ENCODE results near the gene GFOD2. TPM values are rescaled to one million over a fixed set of nuclear protein-coding genes. Genes with fewer than 3 reads are reported as not detected.

The GFOD2 gene
- total and polyA plus RNA-seq, 3 donors from 2014 or later = 18.0 to 23.0 (median 20.4) TPM

DNA sequence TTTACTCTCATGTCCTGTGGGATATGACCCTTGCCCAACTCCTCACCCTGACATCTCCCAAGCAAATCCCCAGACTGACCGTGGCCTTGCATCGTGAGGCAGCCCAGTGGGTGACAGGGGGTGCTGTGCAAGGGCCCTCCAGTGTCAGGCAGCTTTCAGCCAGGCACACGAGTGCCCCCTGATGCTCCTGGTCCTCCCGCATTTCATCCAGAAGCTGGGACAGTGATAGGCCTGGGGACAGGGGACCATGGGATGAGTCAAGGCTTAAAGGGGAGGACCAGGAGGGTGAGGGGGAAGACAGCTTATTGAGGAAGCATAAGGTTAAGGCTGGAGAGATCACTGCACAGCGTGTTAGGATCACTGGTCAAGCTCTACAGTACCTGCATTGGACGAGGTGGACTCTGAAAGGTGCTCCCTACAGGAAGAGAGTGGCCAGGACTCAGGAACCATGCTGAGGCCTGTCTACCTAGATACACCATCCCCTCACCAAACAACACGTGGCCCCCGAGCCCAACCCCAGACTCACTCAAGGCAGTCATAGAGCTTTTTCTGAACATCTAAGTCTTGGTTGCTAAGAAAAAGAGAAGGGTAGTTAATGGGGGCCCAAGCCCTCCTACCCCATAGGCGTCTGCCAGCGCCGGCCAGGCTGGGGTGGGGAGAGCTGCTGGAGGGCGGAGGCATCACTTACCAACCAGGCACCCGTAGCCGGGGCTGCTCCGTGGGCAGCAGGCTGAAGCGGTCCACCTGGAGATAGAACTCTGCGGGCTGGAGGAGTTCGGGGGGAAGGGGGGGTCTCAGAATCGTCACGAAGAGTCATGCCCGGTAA lies 60.1 kb downstream of the GFOD2 start:
- intact Hi-C loops (cut with DNase I; ENCODE audit: low total_unique reads) = loop anchor here (5.0 kb wide), 1 partner anchor 87 kb away; no protein-coding TSS in a partner anchor
- WGBS, 2 donors = 34% methylated on average over 18 to 19 of the region's 21 CpGs
- DNase-seq = no peak
- Histone ChIP-seq H3K27me3 (no peaks in the 10 kb centered on the region), H3K9me3 (no peaks in the 10 kb centered on the region), H3K4me1 (peaks cover 8% of the 10 kb centered on the region), H3K27ac (peak overlapping the region in 1 of 2 donors; percentile 96), H3K36me3 (ENCODE audit: low read depth, missing control alignments) (no peaks in the 10 kb centered on the region), H3K4me3 (peak overlapping the region; percentile 69 to 96)
- no peak for TF ChIP-seq POLR2A (IDR thresholded peaks at IDR 0.05)
- TF ChIP-seq CTCF (IDR thresholded peaks at IDR 0.05) = no peak

GRCh38 chr16:67657751-67658518 lies 61.2 kb downstream of the GFOD2 start:
- Histone ChIP-seq H3K36me3 (ENCODE audit: low read depth, missing control alignments) (no peaks in the 10 kb centered on the region), H3K27ac (no peak overlapping the region), H3K9me3 (no peaks in the 10 kb centered on the region), H3K27me3 (no peaks in the 10 kb centered on the region), H3K4me3 (no peak overlapping the region), H3K4me1 (peaks cover 15% of the 10 kb centered on the region)
- whole genome bisulfite sequencing, 2 donors = 93 to 94% methylated on average over 10 to 18 of the region's 18 CpGs
- intact Hi-C loops (cut with DNase I; ENCODE audit: low total_unique reads) = loop anchor here (5.0 kb wide), 1 partner anchor 86 kb away; no protein-coding TSS in a partner anchor
- DNase-seq = no peak
- TF ChIP-seq CTCF (IDR thresholded peaks at IDR 0.05) = no peak
- TF ChIP-seq POLR2A (IDR thresholded peaks at IDR 0.05) = no peak

GRCh38 chr16:67657017-67657608 lies 62.0 kb downstream of the GFOD2 start:
- no peak overlapping the region for H3K4me3 ChIP-seq
- intact Hi-C loops (cut with DNase I; ENCODE audit: low total_unique reads) = loop anchor here (5.0 kb wide), 1 partner anchor 85 kb away; no protein-coding TSS in a partner anchor
- H3K27ac ChIP-seq = no peak overlapping the region
- H3K9me3 ChIP-seq = no peaks in the 10 kb centered on the region
- DNase-seq = no peak
- no peaks in the 10 kb centered on the region for H3K36me3 ChIP-seq (ENCODE audit: low read depth, missing control alignments)
- H3K4me1 ChIP-seq = peaks cover 15% of the 10 kb centered on the region
- TF ChIP-seq CTCF (IDR thresholded peaks at IDR 0.05) (no peak), POLR2A (IDR thresholded peaks at IDR 0.05) (no peak)
- H3K27me3 ChIP-seq = no peaks in the 10 kb centered on the region
- 87 to 92% methylated on average over 16 of the region's 16 CpGs for WGBS, 2 donors

DNA sequence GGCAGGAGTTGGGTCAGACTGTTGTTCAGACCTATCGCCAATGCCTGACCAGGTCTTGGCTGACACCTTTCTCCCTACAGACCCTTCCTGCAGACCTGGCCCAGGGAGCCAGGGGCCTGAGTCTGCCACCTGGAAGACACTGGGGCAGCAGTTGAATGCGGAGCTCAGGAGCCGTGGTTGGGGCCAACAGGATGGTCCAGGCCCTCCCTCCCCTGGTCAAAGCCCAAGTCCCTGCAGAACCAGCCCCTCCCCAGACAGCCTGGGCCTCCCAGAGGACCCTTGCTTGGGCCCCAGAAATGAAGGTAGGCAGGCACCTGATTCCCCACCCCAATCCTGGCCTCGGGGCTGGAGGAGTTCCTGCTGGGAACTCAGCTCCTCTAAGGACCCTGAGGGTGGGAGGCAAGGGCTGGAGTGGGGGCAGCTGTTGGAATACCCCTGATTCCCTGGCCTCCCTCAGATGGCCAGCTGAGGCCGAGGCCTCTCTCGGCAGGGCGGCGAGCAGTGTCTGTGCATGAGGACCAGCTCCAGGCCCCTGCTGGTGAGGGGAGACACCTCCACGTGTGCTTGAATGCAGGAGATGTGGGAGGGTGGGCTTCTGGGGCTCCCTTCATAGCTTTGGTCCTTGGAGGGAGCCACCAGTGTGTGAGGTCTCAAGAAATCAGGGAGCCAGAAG lies 62.6 kb downstream of the GFOD2 start:
- no peaks in the 10 kb centered on the region for H3K36me3 ChIP-seq (ENCODE audit: low read depth, missing control alignments)
- intact Hi-C loops (cut with DNase I; ENCODE audit: low total_unique reads) = loop anchor here (5.0 kb wide), 1 partner anchor 84 kb away; no protein-coding TSS in a partner anchor
- H3K4me1 ChIP-seq = peaks cover 15% of the 10 kb centered on the region
- 93% methylated on average over 9 of the region's 9 CpGs; no CpG with 5 or more reads in 1 of the 2 donors for WGBS, 2 donors
- TF ChIP-seq POLR2A (IDR thresholded peaks at IDR 0.05) (no peak), CTCF (IDR thresholded peaks at IDR 0.05) (no peak)
- no peaks in the 10 kb centered on the region for H3K9me3 ChIP-seq
- no peak overlapping the region for H3K27ac ChIP-seq
- H3K4me3 ChIP-seq = no peak overlapping the region
- DNase-seq = no peak
- no peaks in the 10 kb centered on the region for H3K27me3 ChIP-seq
